HepG2 (cell line): ENCODE results near the gene AP4S1. TPM values are rescaled to one million over a fixed set of nuclear protein-coding genes. Genes with fewer than 3 reads are reported as not detected.

ENCODE experiments used
- CCDC6 ChIP-seq: sonication (generic); formaldehyde crosslinking; IDR thresholded peaks from 2 replicates; pipeline ENCODE4 v1.8.1; 2022; ENCODE audit warnings: mild to moderate bottlenecking, missing genetic modification reagents, moderate library complexity
- ELK4 ChIP-seq: sonication (generic); formaldehyde crosslinking; IDR thresholded peaks from 2 replicates; pipeline ENCODE4 v1.9.0; 2021; ENCODE audit warnings: missing genetic modification reagents, borderline replicate concordance
- FOXC1 ChIP-seq: sonication (generic); formaldehyde crosslinking; IDR thresholded peaks from 2 replicates; pipeline ENCODE4 v1.8.0; 2022; ENCODE audit warnings: mild to moderate bottlenecking, missing genetic modification reagents, borderline replicate concordance
- FOXO1 ChIP-seq: sonication (generic); formaldehyde crosslinking; IDR thresholded peaks from 2 replicates; pipeline ENCODE4 v1.4.0; 2020; ENCODE audit warnings: missing genetic modification reagents
- IRF9 ChIP-seq: sonication (generic); formaldehyde crosslinking; IDR thresholded peaks from 2 replicates; pipeline ENCODE4 v1.8.0; 2022; ENCODE audit warnings: missing genetic modification reagents, mild to moderate bottlenecking, borderline replicate concordance
- KDM2A ChIP-seq: sonication (generic); formaldehyde crosslinking; IDR thresholded peaks from 2 replicates; pipeline ENCODE4 v1.4.0; 2020; ENCODE audit warnings: low read depth, missing genetic modification reagents, borderline replicate concordance
- NCOA2 ChIP-seq: sonication (generic); formaldehyde crosslinking; IDR thresholded peaks from 2 replicates; pipeline ENCODE4 v1.8.0; 2022; ENCODE audit warnings: inconsistent platforms
- PRDM10 ChIP-seq: sonication (generic); formaldehyde crosslinking; IDR thresholded peaks from 2 replicates; pipeline ENCODE4 v1.4.0; 2020; ENCODE audit warnings: low read depth, missing genetic modification reagents
- SALL2 ChIP-seq: sonication (generic); formaldehyde crosslinking; IDR thresholded peaks from 2 replicates; pipeline ENCODE4 v1.8.1; 2023; ENCODE audit warnings: mild to moderate bottlenecking, missing genetic modification reagents, inconsistent platforms
- ZBTB10 ChIP-seq: sonication (generic); formaldehyde crosslinking; IDR thresholded peaks from 2 replicates; pipeline ENCODE4 v1.4.0; 2020; ENCODE audit warnings: missing genetic modification reagents, borderline replicate concordance
- ZNF180 ChIP-seq: sonication (generic); formaldehyde crosslinking; IDR thresholded peaks from 2 replicates; pipeline ENCODE4 v1.4.0; 2020; ENCODE audit warnings: low read depth, missing genetic modification reagents, borderline replicate concordance
- ZNF205 ChIP-seq: IDR thresholded peaks from 2 replicates; pipeline ENCODE4 v1.6.1; 2018; ENCODE audit warnings: missing biosample characterization, missing genetic modification reagents
- ZNF570 ChIP-seq: sonication (generic); formaldehyde crosslinking; IDR thresholded peaks from 2 replicates; pipeline ENCODE4 v1.4.0; 2020; ENCODE audit warnings: mild to moderate bottlenecking, missing genetic modification reagents, borderline replicate concordance
- polyA plus RNA-seq, 8 experiments: library from polyadenylated mRNA; depleted of rRNA in 3 of 8; stranded (reverse) in 7 of 8; unstranded in 1 of 8; fragments of >200 nt; fragmentation: Illumina TruSeq in 4 of 8; extraction: Trizol in 4 of 8; gene quantifications; 2 replicates each; pipeline versions ENCODE4 v1.2.1 to v1.2.3, GENCODE V29; 2011 to 2016; ENCODE audit warnings: low read depth in 4 of 8, missing spikeins in 1 of 8, mixed read lengths in 1 of 8; ENCODE audit not compliant: insufficient read depth in 1 of 8
- total RNA-seq, 5 experiments: library from RNA; depleted of rRNA; stranded (reverse); fragments of >200 nt; fragmentation: Illumina TruSeq; extraction: Trizol; gene quantifications; 2 replicates each; pipeline ENCODE4 v1.2.3, GENCODE V29; 2016; ENCODE audit warnings: low read depth in 1 of 5

The AP4S1 gene
- total and polyA plus RNA-seq, 2 of the 13 experiments (the other 11 are each of a cell fraction or from before 2014, with no cell fraction given) = 3.9 to 21.1 TPM

GRCh38 chr14:31026450-31027235, 1.2 kb downstream of the AP4S1 start (continued):
- TF ChIP-seq PRDM10 (CRISPR knock-in tag) (peak; percentile 85), KDM2A (CRISPR knock-in tag) (peak; percentile 87), FOXO1 (no peak; the same call in 1 of the 2 replicates), IRF9 (no peak; the same call in 1 of the 2 replicates), ELK4 (CRISPR knock-in tag) (no peak), NCOA2 (CRISPR knock-in tag) (0 out of 2 replicates have a peak, but pooled peaks have one; percentile 51), ZNF180 (CRISPR knock-in tag) (peak; percentile 88; the same call in 1 of the 2 replicates), ZNF570 (CRISPR knock-in tag) (peak; percentile 31; the same call in 1 of the 2 replicates), SALL2 (CRISPR knock-in tag) (no peak), FOXC1 (CRISPR knock-in tag) (peak; percentile 72; the same call in 1 of the 2 replicates), ZBTB10 (CRISPR knock-in tag) (no peak; the same call in 1 of the 2 replicates), ZNF205 (CRISPR knock-in tag) (peak; percentile 83; the same call in 1 of the 2 replicates), CCDC6 (no peak)
